Choroid plexus epithelial cell (primary cell): Measurements from ENCODE around the gene SPATA31C1.

ENCODE experiments used
- DNase-seq: peaks from one replicate; pipeline ENCODE4 v3.0.0-alpha.2; 2010; ENCODE audit warnings: low read depth
- H3K4me3 ChIP-seq: 2 replicates; pipeline ENCODE4 v1.5.1; 2011; ENCODE audit warnings: low read depth, mild to moderate bottlenecking, control low read depth, low read length, moderate library complexity
- TF ChIP-seq, protein P1 (sequence below): conservative IDR thresholded peaks from 2 replicates; pipeline ENCODE4 v1.5.1; 2011; ENCODE audit warnings: low read depth, mild to moderate bottlenecking, control low read depth, inconsistent platforms, low read length, moderate library complexity

Gene SPATA31C1

DNA sequence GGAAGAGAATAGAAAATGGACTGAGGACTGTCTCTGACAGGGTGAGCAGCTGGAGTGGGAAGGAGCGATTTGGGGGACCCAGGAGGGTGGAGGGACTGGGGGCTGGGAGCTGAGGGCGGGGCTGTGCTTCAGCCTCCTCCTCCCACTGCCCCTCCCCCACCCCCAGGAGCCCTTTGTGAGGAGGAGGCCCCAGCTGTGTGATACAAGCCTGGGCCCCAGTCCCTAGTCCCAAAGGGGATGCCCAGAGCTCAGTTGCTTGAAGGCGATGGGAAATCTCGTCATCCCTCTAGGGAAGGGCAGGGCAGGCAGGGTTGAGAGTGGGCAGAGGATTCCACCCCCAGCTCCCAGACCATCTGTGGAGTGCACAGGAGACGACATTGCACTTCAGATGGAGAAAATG lies 35.1 kb upstream of the SPATA31C1 start, which contains the start of gene SPATA31E1:
Gene SPATA31E1, plus strand, starts transcription at position 251 of the 400 bp plus-strand sequence. Its CDS starts 15 bp downstream, at position 266.
- no peak for DNase-seq
- H3K4me3 ChIP-seq: no peak within 1 kb of the TSS
- TF ChIP-seq, protein P1, sequence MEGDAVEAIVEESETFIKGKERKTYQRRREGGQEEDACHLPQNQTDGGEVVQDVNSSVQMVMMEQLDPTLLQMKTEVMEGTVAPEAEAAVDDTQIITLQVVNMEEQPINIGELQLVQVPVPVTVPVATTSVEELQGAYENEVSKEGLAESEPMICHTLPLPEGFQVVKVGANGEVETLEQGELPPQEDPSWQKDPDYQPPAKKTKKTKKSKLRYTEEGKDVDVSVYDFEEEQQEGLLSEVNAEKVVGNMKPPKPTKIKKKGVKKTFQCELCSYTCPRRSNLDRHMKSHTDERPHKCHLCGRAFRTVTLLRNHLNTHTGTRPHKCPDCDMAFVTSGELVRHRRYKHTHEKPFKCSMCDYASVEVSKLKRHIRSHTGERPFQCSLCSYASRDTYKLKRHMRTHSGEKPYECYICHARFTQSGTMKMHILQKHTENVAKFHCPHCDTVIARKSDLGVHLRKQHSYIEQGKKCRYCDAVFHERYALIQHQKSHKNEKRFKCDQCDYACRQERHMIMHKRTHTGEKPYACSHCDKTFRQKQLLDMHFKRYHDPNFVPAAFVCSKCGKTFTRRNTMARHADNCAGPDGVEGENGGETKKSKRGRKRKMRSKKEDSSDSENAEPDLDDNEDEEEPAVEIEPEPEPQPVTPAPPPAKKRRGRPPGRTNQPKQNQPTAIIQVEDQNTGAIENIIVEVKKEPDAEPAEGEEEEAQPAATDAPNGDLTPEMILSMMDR: no peak

DNA sequence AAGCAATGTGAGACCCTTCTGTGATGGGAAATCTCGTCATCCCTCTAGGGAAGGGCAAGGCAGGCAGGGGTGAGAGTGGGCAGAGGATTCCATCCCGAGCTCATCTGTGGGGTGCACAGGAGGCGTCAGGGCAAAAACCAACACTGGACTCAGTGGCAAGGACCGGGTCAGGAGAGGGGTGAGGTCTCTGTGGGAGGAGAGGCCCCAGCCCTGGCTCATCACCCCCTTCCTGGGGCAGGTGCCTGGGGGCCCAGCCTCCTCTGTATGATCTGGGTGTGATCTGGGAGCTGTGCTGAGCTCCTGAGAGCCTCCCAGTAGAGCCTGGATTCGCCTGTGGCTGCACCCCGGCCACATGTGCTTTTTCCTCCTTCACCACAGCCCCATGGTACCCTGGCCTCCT lies 34.5 kb upstream of the SPATA31C1 start:
- H3K4me3 ChIP-seq: no peak overlapping the region
- TF ChIP-seq, protein P1: no peak
- DNase-seq: no peak

DNA sequence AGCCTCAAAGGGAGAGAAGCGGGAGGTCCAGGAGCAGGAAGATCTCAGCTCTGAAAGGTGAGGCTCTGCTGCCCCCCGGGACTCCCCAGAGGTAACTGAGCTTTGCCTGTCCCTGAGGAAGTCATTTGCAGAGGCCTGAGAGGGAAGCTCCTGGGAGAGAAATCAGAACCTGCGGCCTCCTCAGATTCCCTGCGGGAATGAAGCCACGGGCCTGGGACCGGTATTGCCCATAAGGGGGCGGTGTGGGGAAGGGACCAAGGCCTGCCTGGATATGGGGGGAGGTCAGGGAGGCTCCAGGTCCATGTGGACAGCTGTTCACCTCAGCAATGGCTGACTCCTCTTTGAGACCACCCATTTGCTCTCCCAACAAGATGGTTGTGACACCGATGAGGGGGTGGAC lies 33.8 kb upstream of the SPATA31C1 start:
- H3K4me3 ChIP-seq: no peak overlapping the region
- peak; percentile 13 for DNase-seq
- TF ChIP-seq, protein P1: peak; percentile 31

DNA sequence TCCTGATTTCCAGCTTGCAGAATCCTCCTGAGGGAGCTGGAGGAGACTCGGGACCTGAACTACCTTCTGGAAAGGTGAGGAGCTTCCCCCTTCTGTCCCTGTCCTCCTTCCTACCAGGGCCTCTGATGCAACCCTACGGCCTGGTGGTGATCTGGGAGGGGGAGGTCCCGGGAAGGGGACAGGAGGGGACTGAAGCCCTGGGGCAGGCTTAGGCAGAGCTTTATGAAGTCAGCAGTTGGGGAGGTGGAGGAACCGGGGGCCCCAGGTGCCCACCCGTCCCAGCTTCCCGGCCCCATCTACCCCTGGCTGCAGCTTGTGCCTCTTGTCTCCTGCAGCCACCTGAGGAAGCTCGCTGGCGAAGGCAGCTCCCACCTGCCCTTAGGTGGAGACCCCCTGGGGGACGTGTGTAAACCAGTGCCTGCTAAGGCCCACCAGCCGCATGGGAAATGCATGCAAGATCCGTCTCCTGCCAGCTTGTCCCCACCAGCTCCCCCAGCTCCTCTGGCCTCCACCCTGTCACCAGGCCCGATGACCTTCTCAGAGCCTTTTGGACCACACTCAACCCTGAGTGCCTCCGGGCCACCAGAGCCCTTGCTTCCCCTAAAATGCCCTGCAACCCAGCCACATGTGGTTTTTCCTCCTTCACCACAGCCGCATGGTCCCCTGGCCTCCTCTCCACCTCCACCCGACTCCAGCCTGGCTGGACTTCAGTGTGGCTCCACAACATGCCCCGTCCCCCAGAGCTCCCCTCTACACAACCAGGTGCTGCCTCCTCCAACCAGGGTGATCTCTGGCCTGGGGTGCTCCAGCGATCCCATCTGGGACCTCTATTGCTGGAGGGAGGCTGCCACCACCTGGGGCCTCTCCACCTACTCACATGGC lies 32.9 kb upstream of the SPATA31C1 start:
- TF ChIP-seq, protein P1: no peak
- no peak overlapping the region for H3K4me3 ChIP-seq
- DNase-seq: no peak

DNA sequence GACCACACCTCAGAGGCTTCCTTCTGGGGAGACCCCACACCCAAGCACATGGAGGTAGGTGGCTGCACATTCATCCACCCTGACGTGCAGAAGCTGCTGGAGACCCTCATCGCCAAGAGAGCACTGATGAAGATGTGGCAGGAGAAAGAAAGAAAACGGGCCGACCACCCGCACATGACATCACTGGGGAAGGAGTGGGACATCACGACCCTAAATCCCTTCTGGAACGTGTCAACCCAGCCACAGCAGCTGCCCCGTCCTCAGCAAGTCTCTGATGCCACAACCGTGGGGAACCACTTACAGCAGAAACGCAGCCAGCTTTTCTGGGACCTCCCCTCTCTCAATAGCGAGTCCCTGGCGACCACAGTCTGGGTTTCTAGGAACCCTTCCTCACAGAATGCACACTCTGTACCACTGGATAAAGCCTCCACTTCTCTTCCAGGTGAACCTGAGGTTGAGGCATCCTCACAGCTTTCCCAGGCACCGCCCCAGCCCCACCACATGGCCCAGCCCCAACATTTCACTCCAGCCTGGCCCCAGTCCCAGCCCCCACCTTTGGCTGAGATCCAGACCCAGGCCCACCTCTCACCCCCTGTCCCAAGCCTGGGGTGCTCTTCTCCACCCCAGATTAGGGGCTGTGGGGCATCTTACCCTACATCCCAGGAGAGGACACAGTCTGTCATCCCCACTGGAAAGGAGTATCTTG lies 32.1 kb upstream of the SPATA31C1 start:
- H3K4me3 ChIP-seq: no peak overlapping the region
- no peak for DNase-seq
- TF ChIP-seq, protein P1: no peak

DNA sequence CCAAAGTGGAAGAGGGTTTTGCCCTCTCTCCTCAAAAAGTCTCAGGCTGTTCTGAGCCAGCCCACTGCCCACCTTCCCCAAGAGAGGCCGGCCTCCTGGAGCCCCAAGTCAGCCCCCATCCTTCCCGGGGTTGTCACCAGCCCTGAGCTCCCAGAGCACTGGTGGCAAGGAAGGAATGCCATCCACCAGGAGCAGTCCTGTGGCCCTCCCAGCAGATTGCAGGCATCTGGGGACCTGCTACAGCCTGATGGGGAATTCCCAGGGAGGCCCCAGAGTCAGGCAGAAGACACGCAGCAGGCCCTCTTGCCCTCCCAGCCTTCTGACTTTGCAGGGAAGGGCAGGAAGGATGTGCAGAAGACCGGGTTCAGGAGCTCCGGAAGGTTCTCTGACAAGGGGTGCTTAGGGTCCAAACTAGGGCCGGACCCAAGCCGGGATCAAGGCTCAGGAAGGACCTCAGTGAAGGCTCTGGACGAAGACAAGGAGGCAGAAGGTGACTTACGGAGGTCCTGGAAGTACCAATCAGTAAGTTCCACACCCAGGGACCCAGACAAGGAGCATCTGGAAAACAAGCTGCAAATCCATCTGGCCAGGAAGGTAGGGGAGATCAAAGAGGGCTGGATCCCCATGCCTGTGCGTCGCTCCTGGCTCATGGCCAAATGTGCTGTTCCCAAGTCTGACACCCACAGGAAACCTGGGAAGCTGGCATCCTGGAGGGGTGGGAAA lies 31.4 kb upstream of the SPATA31C1 start:
- H3K4me3 ChIP-seq: no peak overlapping the region
- TF ChIP-seq, protein P1: no peak
- DNase-seq: no peak
